Measurements from ENCODE around the gene SPTBN1.

The SPTBN1 gene

DNA sequence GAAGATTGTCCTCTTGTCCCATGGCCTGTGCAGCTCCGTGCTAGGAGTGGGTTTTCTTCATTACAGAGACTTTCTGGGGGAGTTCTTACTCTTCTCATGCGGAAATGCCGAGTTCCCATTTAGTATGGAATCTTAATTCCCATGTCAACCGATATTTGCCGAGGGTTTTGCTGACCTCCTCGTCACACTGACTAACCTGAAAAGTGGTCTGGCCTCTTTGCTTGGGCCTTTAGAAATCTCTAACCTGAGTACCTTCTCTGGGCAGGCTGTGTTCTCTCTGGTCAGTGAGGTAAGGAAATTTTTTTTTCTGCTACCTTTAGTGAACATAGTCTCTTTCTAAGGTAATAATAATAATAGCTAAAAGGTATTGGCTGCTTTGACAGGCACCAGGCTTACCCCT lies 256.4 kb downstream of the SPTBN1 start:
- H3K4me1 ChIP-seq (ENCODE audit: control insufficient read depth, insufficient read depth, low read length): no peaks in the 10 kb centered on the region
- peaks cover 3% of the 10 kb centered on the region for H3K27me3 ChIP-seq (ENCODE audit: control insufficient read depth, insufficient read depth, low read length)
- no peaks in the 10 kb centered on the region for H3K36me3 ChIP-seq (ENCODE audit: control insufficient read depth, insufficient read depth, low read length)
- no peak overlapping the region for H3K4me3 ChIP-seq (ENCODE audit: low read length)
- H3K27ac ChIP-seq (ENCODE audit: low read depth, low read length): no peak overlapping the region
- no peak overlapping the region for H3K9ac ChIP-seq (ENCODE audit: low read length)

DNA sequence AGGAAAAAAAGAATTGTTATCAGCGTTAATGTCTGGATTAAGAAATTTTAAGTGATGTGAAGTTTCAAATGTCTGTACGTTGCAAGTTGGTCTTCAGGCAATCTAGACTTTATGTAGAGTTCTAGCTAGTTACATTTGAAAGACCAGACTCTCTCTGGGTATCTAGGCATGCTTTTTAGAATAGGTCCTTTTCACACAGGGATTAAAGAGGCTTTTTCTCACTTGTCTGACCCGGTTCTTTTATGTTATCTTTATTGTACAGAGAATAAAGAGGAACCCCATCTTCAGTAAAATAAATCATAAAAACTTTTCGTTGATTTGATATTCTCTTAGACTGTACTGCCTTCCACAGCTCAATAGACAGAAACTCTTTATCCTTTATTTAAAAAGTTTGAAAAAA lies 258.9 kb downstream of the SPTBN1 start:
- Histone ChIP-seq H3K9ac (ENCODE audit: low read length) (no peak overlapping the region), H3K27me3 (ENCODE audit: control insufficient read depth, insufficient read depth, low read length) (no peaks in the 10 kb centered on the region), H3K27ac (ENCODE audit: low read depth, low read length) (no peak overlapping the region), H3K4me1 (ENCODE audit: control insufficient read depth, insufficient read depth, low read length) (no peaks in the 10 kb centered on the region), H3K4me3 (ENCODE audit: low read length) (no peak overlapping the region), H3K36me3 (ENCODE audit: control insufficient read depth, insufficient read depth, low read length) (no peaks in the 10 kb centered on the region)

DNA sequence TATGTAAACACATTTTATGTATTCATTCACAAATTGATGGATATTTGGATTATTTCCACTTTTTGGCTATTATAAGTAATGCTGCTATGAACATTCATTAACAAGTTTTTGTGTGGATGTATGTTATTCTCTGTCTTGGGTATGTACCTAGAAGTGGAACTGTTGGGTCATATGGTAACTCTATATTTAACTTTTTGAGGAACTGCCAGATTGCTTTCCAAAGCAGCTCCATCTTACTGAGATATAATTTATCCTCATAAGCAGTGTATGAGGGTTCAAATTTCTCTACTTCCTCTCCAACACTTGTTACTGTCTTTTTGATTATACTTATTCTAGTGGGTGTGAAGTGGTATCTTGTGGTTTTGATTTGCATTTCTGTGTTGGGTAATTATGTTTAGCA lies 260.2 kb downstream of the SPTBN1 start:
- no peak overlapping the region for H3K4me3 ChIP-seq (ENCODE audit: low read length)
- no peak overlapping the region for H3K27ac ChIP-seq (ENCODE audit: low read depth, low read length)

DNA sequence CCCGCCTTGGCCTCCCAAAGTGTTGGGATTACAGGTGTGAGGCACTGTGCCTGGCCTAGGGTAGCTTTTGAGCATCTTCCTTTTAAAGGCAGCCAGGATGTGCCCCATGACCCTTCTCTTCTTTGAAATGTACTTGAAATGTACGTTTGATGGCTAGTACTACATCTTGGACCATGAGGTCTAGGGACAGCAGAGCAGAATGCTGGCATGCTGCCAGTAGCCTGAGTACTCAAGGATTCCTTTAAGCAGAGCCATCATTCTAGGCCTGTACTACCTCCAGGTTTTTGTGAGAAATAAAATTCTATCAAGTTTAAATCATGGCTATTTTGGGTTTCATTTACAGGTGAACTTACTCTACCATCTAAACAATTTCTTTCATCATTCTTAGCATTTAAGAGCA lies 264.4 kb downstream of the SPTBN1 start:
- Histone ChIP-seq H3K4me3 (ENCODE audit: low read length) (no peak overlapping the region), H3K9ac (ENCODE audit: low read length) (no peak overlapping the region), H3K36me3 (ENCODE audit: control insufficient read depth, insufficient read depth, low read length) (no peaks in the 10 kb centered on the region), H3K27ac (ENCODE audit: low read depth, low read length) (no peak overlapping the region), H3K4me1 (ENCODE audit: control insufficient read depth, insufficient read depth, low read length) (peaks cover 12% of the 10 kb centered on the region), H3K27me3 (ENCODE audit: control insufficient read depth, insufficient read depth, low read length) (peaks cover 3% of the 10 kb centered on the region)

More for the DNA sequence above, 260.2 kb downstream of the SPTBN1 start:
- no peaks in the 10 kb centered on the region for H3K27me3 ChIP-seq (ENCODE audit: control insufficient read depth, insufficient read depth, low read length)
- no peak overlapping the region for H3K9ac ChIP-seq (ENCODE audit: low read length)
- no peaks in the 10 kb centered on the region for H3K36me3 ChIP-seq (ENCODE audit: control insufficient read depth, insufficient read depth, low read length)
- no peaks in the 10 kb centered on the region for H3K4me1 ChIP-seq (ENCODE audit: control insufficient read depth, insufficient read depth, low read length)

Data from rectal smooth muscle tissue (tissue), 1 donor.